Measurements from ENCODE around the gene SERTM1.

SERTM1 gene

GRCh38 chr13:36712290-36712689 is 38.5 kb downstream of the SERTM1 start:
- DNase-seq = no peak

- DNase-seq = no peak
Measured at GRCh38 chr13:36712770-36713169, 39.0 kb downstream of the SERTM1 start.

- no peak for DNase-seq
Measured at GRCh38 chr13:36713887-36714286, 40.1 kb downstream of the SERTM1 start.

GRCh38 chr13:36715841-36716240 is 42.0 kb downstream of the SERTM1 start:
- no peak for DNase-seq

GRCh38 chr13:36717017-36717416 is 43.2 kb downstream of the SERTM1 start:
- no peak for DNase-seq

GRCh38 chr13:36717966-36718545 is 44.2 kb downstream of the SERTM1 start:
- no peak for DNase-seq

GRCh38 chr13:36718686-36719085 is 44.9 kb downstream of the SERTM1 start:
- no peak for DNase-seq

GRCh38 chr13:36724141-36724540 is 50.3 kb downstream of the SERTM1 start:
- DNase-seq = no peak

- no peak for DNase-seq
Measured at GRCh38 chr13:36725936-36726335, 52.1 kb downstream of the SERTM1 start.

- no peak for DNase-seq
Measured at GRCh38 chr13:36728006-36728405, 54.2 kb downstream of the SERTM1 start.

GRCh38 chr13:36736119-36736726 is 62.4 kb downstream of the SERTM1 start:
- DNase-seq = peak; percentile 17 to 23

GRCh38 chr13:36737524-36738083 is 63.8 kb downstream of the SERTM1 start:
- DNase-seq = no peak

- no peak for DNase-seq
Measured at GRCh38 chr13:36745436-36745835, 71.6 kb downstream of the SERTM1 start.

- no peak for DNase-seq
Measured at GRCh38 chr13:36746051-36746450, 72.2 kb downstream of the SERTM1 start.

Data from CD4-positive, alpha-beta T cell treated with Interferon alpha-2 for 1 hour (primary cell).